HG03064 (cell line): ENCODE measurements around the gene HDAC2.
"Not testable (repeated sequence)": the region's sequence is repeated elsewhere in the genome, so short reads cannot be mapped to it uniquely, and the experiment has no call there.

ENCODE experiments used
- ATAC-seq: cut with Tn5 transposase; IDR thresholded peaks from one replicate; pipeline ENCODE4 v1.9.1; 2021; ENCODE audit warnings: low read depth; ENCODE audit not compliant: unreplicated experiment

HDAC2 gene

GRCh38 chr6:113970805-113971676 lies at the start of gene HDAC2:
Gene HDAC2 (minus strand): TSS chr6:113971148. CDS start chr6:113970908, 240 bp downstream.
- ATAC-seq = peak; percentile 82

- ATAC-seq = no peak
Observed at GRCh38 chr6:114020196-114020595, 49.2 kb upstream of the HDAC2 start.

- ATAC-seq = not testable (repeated sequence)
Observed at GRCh38 chr6:114017146-114017545, 46.2 kb upstream of the HDAC2 start.

- not testable (repeated sequence) for ATAC-seq
Observed at GRCh38 chr6:114014106-114014505, 43.2 kb upstream of the HDAC2 start.

- ATAC-seq = not testable (repeated sequence)
Observed at GRCh38 chr6:114011486-114011885, 40.5 kb upstream of the HDAC2 start.

GRCh38 chr6:114010540-114010939 lies 39.6 kb upstream of the HDAC2 start:
- ATAC-seq = no peak

- no peak for ATAC-seq
Observed at GRCh38 chr6:114009192-114009591, 38.2 kb upstream of the HDAC2 start.

GRCh38 chr6:114008331-114008730 lies 37.4 kb upstream of the HDAC2 start:
- no peak for ATAC-seq

- ATAC-seq = no peak
Observed at GRCh38 chr6:114007516-114007915, 36.6 kb upstream of the HDAC2 start.

- ATAC-seq = no peak
Observed at GRCh38 chr6:114001354-114001753, 30.4 kb upstream of the HDAC2 start.

- ATAC-seq = no peak
Observed at GRCh38 chr6:114000069-114000468, 29.1 kb upstream of the HDAC2 start.

GRCh38 chr6:113999284-113999683 lies 28.3 kb upstream of the HDAC2 start:
- ATAC-seq = no peak

- ATAC-seq = no peak
Observed at GRCh38 chr6:113998811-113999210, 27.9 kb upstream of the HDAC2 start.

GRCh38 chr6:113997116-113997515 lies 26.2 kb upstream of the HDAC2 start:
- no peak for ATAC-seq

GRCh38 chr6:113995634-113996033 lies 24.7 kb upstream of the HDAC2 start:
- ATAC-seq = no peak

- ATAC-seq = no peak
Observed at GRCh38 chr6:113994934-113995342, 24.0 kb upstream of the HDAC2 start.

- no peak for ATAC-seq
Observed at GRCh38 chr6:113989675-113990074, 18.7 kb upstream of the HDAC2 start.

GRCh38 chr6:113982675-113983074 lies 11.7 kb upstream of the HDAC2 start:
- not testable (repeated sequence) for ATAC-seq

- ATAC-seq = no peak
Observed at GRCh38 chr6:113982055-113982550, 11.2 kb upstream of the HDAC2 start.

- peak; percentile 67 for ATAC-seq
Observed at GRCh38 chr6:113980937-113981554, 10.1 kb upstream of the HDAC2 start.

- ATAC-seq = no peak
Observed at GRCh38 chr6:113979937-113980336, 9.0 kb upstream of the HDAC2 start.
